HCT116 (cell line): Measurements from ENCODE around the gene THRB.

Experiments used
- CEBPB ChIP-seq: IDR thresholded peaks from 2 replicates; pipeline ENCODE4 v1.6.1; 2012; ENCODE audit warnings: low read depth
- CTCF ChIP-seq, 3 experiments: fragments of 200-600 bp in 1 of 3; sonication (generic) in 1 of 3; IDR thresholded peaks in 2 of 3; conservative IDR thresholded peaks in 1 of 3; 2 replicates each; pipeline ENCODE4 v1.5.1; 2012 to 2017; ENCODE audit warnings: low read depth in 2 of 3, low read length in 2 of 3, antibody characterized with exemption in 1 of 3, borderline replicate concordance in 1 of 3, control low read depth in 1 of 3, mild to moderate bottlenecking in 1 of 3, mixed read lengths in 1 of 3, mixed run types in 1 of 3, moderate library complexity in 1 of 3; ENCODE audit not compliant: insufficient read depth in 1 of 3
- EGR1 ChIP-seq: IDR thresholded peaks from 2 replicates; pipeline ENCODE4 v1.6.1; 2012; ENCODE audit warnings: low read depth
- MAX ChIP-seq: IDR thresholded peaks from 2 replicates; pipeline ENCODE4 v1.6.1; 2012
- POLR2AphosphoS5 ChIP-seq: IDR thresholded peaks from 2 replicates; pipeline ENCODE4 v1.6.1; 2011; ENCODE audit warnings: mild to moderate bottlenecking, low read depth, low read length, moderate library complexity
- YY1 ChIP-seq: IDR thresholded peaks from 2 replicates; pipeline ENCODE4 v1.6.1; 2011; ENCODE audit warnings: low read length, low read depth, moderate library complexity, mild to moderate bottlenecking; ENCODE audit not compliant: insufficient replicate concordance; ENCODE audit errors: extremely low read depth

GRCh38 chr3:24258727-24259600 lies 235.7 kb downstream of the THRB start:
- TF ChIP-seq MAX (no peak), CTCF (IDR thresholded peaks at IDR 0.05 in 2 of 3, conservative IDR thresholded peaks at IDR 0.05 in 1 of 3; ENCODE audit: borderline replicate concordance in 1 of 3, insufficient read depth in 1 of 3, low read depth in 2 of 3, low read length in 2 of 3) (no peak), POLR2AphosphoS5 (no peak), CEBPB (no peak), EGR1 (no peak), YY1 (no peak)
